Left ventricle myocardium inferior (tissue), 1 donor: Measurements from ENCODE around the gene TSPAN18. TPM values are rescaled to one million over a fixed set of nuclear protein-coding genes. Genes with fewer than 3 reads are reported as not detected.

Experiments
- DNase-seq: peaks from one replicate; pipeline ENCODE4 v3.0.0-alpha.2; 2020
- H3K27ac ChIP-seq: fragments of 200-600 bp; replicated peaks from 2 replicates; pipeline ENCODE4 v1.8.0; 2021
- H3K27me3 ChIP-seq: fragments of 200-600 bp; 2 replicates; pipeline ENCODE4 v1.8.0; 2021; ENCODE audit warnings: low read depth
- H3K36me3 ChIP-seq: fragments of 200-600 bp; 2 replicates; pipeline ENCODE4 v1.8.0; 2021
- H3K4me1 ChIP-seq: fragments of 200-600 bp; 2 replicates; pipeline ENCODE4 v1.8.0; 2021
- H3K4me3 ChIP-seq: fragments of 200-600 bp; 2 replicates; pipeline ENCODE4 v1.8.0; 2021; ENCODE audit warnings: mild to moderate bottlenecking, moderate library complexity
- H3K9me3 ChIP-seq: fragments of 200-600 bp; replicated peaks from 2 replicates; pipeline ENCODE4 v1.8.0; 2021
- CTCF ChIP-seq: fragments of 200-600 bp; IDR thresholded peaks from 2 replicates; pipeline ENCODE4 v1.8.0; 2021; ENCODE audit warnings: antibody characterized with exemption, mild to moderate bottlenecking, borderline replicate concordance
- intact Hi-C: fragments of 100-400 bp; cut with micrococcal nuclease; formaldehyde crosslinking; loops from one replicate; pipeline ENCODE4 v1.11.0; 2022
- total RNA-seq: library from RNA; stranded (reverse); fragmentation: NEBNext Ultra II Directional; extraction: Animal tissue kit (Norgen Biotek cat#: 25700); gene quantifications from one replicate; pipeline ENCODE4 v1.2.1, GENCODE V29; 2021
- donor health status: DM: no; HTN: yes; CAD: no; lungs with severe emphysema.

TSPAN18 gene
- total RNA-seq, 1 donor from 2014 or later = 129 TPM

GRCh38 chr11:44761551-44761961, 34.8 kb downstream of the TSPAN18 start:
- Histone ChIP-seq H3K4me3 (peak overlapping the region; percentile 12), H3K27me3 (no peaks in the 10 kb centered on the region), H3K27ac (peak overlapping the region; percentile 94), H3K4me1 (peaks cover 88% of the 10 kb centered on the region), H3K36me3 (peaks cover 8% of the 10 kb centered on the region), H3K9me3 (peaks cover 8% of the 10 kb centered on the region)
- intact Hi-C loops = no loop called here
- no peak for DNase-seq
- no peak for TF ChIP-seq CTCF

DNA sequence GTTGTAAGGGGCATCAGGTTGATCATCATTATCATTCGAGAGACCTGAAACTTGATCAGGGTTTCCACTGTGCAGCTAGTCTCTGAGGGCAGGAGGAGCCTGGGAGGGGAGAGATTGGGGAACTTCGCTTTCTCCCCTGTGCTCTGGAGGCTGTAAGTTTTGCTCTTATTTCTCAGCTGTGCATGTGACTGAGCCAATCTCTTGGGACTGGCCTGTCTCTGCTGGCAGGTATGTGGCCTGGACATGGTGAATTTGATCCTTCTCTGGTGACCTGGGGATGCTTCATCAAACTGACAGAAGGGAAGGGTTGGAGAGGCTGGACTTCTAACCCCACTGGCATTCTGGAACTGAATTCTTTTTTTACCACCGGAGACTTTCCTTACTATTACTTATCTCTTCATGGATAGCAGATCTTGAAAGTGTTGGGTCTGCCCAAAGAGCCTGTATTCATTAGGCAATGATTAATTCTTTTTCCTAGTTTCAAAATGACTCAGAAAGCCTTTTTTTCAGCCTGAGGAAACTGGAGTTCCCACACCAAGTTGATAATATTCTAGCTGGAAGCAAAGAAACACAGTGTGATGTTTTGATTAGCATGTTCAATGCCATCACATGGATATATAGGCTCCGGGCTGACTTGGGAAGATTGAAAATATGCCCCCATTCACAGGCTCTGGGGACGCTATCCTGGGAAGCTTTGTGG, 36.5 kb downstream of the TSPAN18 start:
- intact Hi-C loops = no loop called here

DNA sequence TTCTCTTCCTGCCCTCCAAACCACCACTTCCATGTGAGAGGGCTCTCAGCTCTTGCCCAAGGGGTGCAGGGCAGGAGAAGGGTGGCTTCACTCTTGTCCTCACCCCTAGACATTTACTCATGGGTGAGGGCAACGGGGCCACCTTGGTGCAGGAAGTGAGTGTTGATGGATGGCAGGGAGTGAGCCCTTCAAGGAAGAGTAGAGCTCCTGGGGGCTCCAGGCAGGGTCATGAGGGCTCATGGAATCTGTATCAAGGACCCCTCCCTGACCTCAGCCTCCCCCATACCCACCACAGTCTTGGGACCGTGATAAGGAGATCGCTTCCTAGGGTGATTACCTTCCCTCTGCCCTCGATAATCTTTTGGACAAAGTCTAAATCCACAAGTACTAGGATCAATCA, 37.8 kb downstream of the TSPAN18 start:
- intact Hi-C loops = no loop called here
- peaks cover 11% of the 10 kb centered on the region for H3K9me3 ChIP-seq
- DNase-seq = no peak
- TF ChIP-seq CTCF = no peak
- H3K27ac ChIP-seq = peak overlapping the region; percentile 94
- peaks cover 85% of the 10 kb centered on the region for H3K4me1 ChIP-seq
- no peaks in the 10 kb centered on the region for H3K27me3 ChIP-seq
- H3K4me3 ChIP-seq = no peak overlapping the region
- peaks cover 8% of the 10 kb centered on the region for H3K36me3 ChIP-seq

More for the DNA sequence above, 36.5 kb downstream of the TSPAN18 start:
- Histone ChIP-seq H3K4me3 (no peak overlapping the region), H3K9me3 (peaks cover 10% of the 10 kb centered on the region), H3K27me3 (no peaks in the 10 kb centered on the region), H3K4me1 (peaks cover 94% of the 10 kb centered on the region), H3K36me3 (peaks cover 8% of the 10 kb centered on the region), H3K27ac (peak overlapping the region; percentile 94)
- no peak for DNase-seq
- TF ChIP-seq CTCF = no peak

DNA sequence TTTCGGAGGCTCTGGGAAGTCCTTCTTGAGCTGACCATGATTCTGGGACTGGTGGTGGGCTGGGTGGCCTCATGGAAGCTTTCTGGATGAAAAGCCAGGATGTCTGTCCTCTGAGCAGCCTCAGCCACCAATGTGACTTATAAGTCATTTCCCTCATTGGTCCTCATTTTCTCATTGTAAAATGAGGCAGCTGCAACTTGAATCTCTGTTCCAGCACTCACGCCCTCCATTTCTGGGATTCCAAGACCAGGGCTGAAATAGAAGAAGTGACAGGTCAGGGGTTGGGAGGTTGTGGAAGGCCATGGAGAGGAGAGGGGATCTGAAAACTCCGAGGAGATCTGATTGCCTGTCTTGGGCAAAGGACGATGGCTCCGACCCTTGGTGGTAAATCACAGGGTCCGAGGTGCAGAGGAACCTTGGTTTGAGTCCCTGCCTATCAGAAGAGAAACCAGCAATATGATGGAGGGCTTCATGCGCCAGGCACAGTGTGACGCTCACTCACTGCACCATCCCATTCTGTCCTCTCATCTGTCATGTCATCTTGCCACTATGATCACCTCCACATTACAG, 38.3 kb downstream of the TSPAN18 start:
- DNase-seq = no peak
- H3K9me3 ChIP-seq = peaks cover 11% of the 10 kb centered on the region
- H3K27ac ChIP-seq = peak overlapping the region; percentile 94
- peaks cover 85% of the 10 kb centered on the region for H3K4me1 ChIP-seq
- H3K27me3 ChIP-seq = no peaks in the 10 kb centered on the region
- TF ChIP-seq CTCF = no peak
- H3K36me3 ChIP-seq = peaks cover 8% of the 10 kb centered on the region
- H3K4me3 ChIP-seq = no peak overlapping the region
- intact Hi-C loops = no loop called here

- no peaks in the 10 kb centered on the region for H3K27me3 ChIP-seq
- intact Hi-C loops = no loop called here
- peaks cover 85% of the 10 kb centered on the region for H3K4me1 ChIP-seq
- no peak for TF ChIP-seq CTCF
- no peak for DNase-seq
- H3K36me3 ChIP-seq = peaks cover 8% of the 10 kb centered on the region
- H3K27ac ChIP-seq = peak overlapping the region; percentile 94
- H3K4me3 ChIP-seq = no peak overlapping the region
- peaks cover 11% of the 10 kb centered on the region for H3K9me3 ChIP-seq
These were observed 38.9 kb downstream of the TSPAN18 start for GRCh38 chr11:44765676-44766075.
